ENCODE measurements around the gene TSGA10IP. TPM values are rescaled to one million over a fixed set of nuclear protein-coding genes. Genes with fewer than 3 reads are reported as not detected.

Gene TSGA10IP
- total RNA-seq, 2 experiments from 2014 or later: not detected

- ChIA-PET CTCF (interaction anchor here (1.0 to 3.7 kb wide), 2 partner anchors 14 to 19 kb away, joined by 3 to 25 read pairs; partner anchors contain the start of gene CCDC85B), POLR2A (interaction anchor here (0.9 to 6.5 kb wide), 2 partner anchors 13 to 30 kb away, joined by 3 to 64 read pairs; partner anchors contain the start of genes CCDC85B and FIBP)
- no peaks in the 10 kb centered on the region for H3K9me3 Mint-ChIP-seq (ENCODE audit: insufficient read depth)
- ATAC-seq (no peak), DNase-seq (no peak)
- no peaks in the 10 kb centered on the region for H3K36me3 Mint-ChIP-seq (ENCODE audit: low read depth)
- peaks cover 4% of the 10 kb centered on the region for H3K27me3 Mint-ChIP-seq (ENCODE audit: low read depth)
- H3K4me3 Mint-ChIP-seq: no peak overlapping the region
- H3K4me1 Mint-ChIP-seq (ENCODE audit: low read depth): peaks cover 29% of the 10 kb centered on the region
- no peak overlapping the region for H3K27ac Mint-ChIP-seq
Observed at GRCh38 chr11:65903715-65904114, 41.6 kb upstream of the TSGA10IP start.

- ChIA-PET POLR2A (interaction anchor here (1.1 kb wide), 1 partner anchor 16 kb away, joined by 3 read pairs; no protein-coding TSS in a partner anchor), CTCF (interaction anchor here (1.2 to 2.8 kb wide), 5 partner anchors 16 to 127 kb away, joined by 3 to 10 read pairs (median 6); partner anchors contain the start of genes CCDC85B and FIBP)
- Mint-ChIP-seq H3K4me3 (no peak overlapping the region), H3K27me3 (ENCODE audit: low read depth) (peaks cover 4% of the 10 kb centered on the region), H3K9me3 (ENCODE audit: insufficient read depth) (no peaks in the 10 kb centered on the region), H3K36me3 (ENCODE audit: low read depth) (no peaks in the 10 kb centered on the region), H3K4me1 (ENCODE audit: low read depth) (peaks cover 23% of the 10 kb centered on the region), H3K27ac (no peak overlapping the region)
- DNase-seq (no peak), ATAC-seq (no peak)
Observed at GRCh38 chr11:65906602-65907001, 38.7 kb upstream of the TSGA10IP start.

GRCh38 chr11:65907878-65908277 is 37.4 kb upstream of the TSGA10IP start:
- H3K27me3 Mint-ChIP-seq (ENCODE audit: low read depth): peaks cover 4% of the 10 kb centered on the region
- no peaks in the 10 kb centered on the region for H3K9me3 Mint-ChIP-seq (ENCODE audit: insufficient read depth)
- H3K4me3 Mint-ChIP-seq: no peak overlapping the region
- ChIA-PET POLR2A (no interaction called here), CTCF (interaction anchor here (1.1 to 1.8 kb wide), 3 partner anchors 17 to 137 kb away, joined by 3 to 10 read pairs (median 3); partner anchors contain the start of genes CCDC85B and MUS81)
- DNase-seq: no peak
- H3K36me3 Mint-ChIP-seq (ENCODE audit: low read depth): no peaks in the 10 kb centered on the region
- no peak overlapping the region for H3K27ac Mint-ChIP-seq
- peaks cover 12% of the 10 kb centered on the region for H3K4me1 Mint-ChIP-seq (ENCODE audit: low read depth)
- no peak for ATAC-seq

- POLR2A ChIA-PET: interaction anchor here (1.5 kb wide), 1 partner anchor 11 kb away, joined by 3 read pairs; no protein-coding TSS in a partner anchor
- CTCF ChIA-PET: interaction anchor here (1.0 to 5.4 kb wide), 5 partner anchors 11 to 76 kb away, joined by 3 to 41 read pairs (median 3); partner anchors contain the start of genes CCDC85B, FIBP and FOSL1
- peaks cover 22% of the 10 kb centered on the region for H3K4me1 Mint-ChIP-seq (ENCODE audit: low read depth)
- H3K4me3 Mint-ChIP-seq: no peak overlapping the region
- H3K27me3 Mint-ChIP-seq (ENCODE audit: low read depth): no peaks in the 10 kb centered on the region
- DNase-seq (no peak), ATAC-seq (no peak)
- H3K36me3 Mint-ChIP-seq (ENCODE audit: low read depth): peaks cover 7% of the 10 kb centered on the region
- no peak overlapping the region for H3K27ac Mint-ChIP-seq
- H3K9me3 Mint-ChIP-seq (ENCODE audit: insufficient read depth): no peaks in the 10 kb centered on the region
Observed at GRCh38 chr11:65911682-65912568, 33.4 kb upstream of the TSGA10IP start.

- Mint-ChIP-seq H3K36me3 (ENCODE audit: low read depth) (peaks cover 10% of the 10 kb centered on the region), H3K9me3 (ENCODE audit: insufficient read depth) (no peaks in the 10 kb centered on the region), H3K27me3 (ENCODE audit: low read depth) (no peaks in the 10 kb centered on the region), H3K4me3 (no peak overlapping the region), H3K27ac (no peak overlapping the region), H3K4me1 (ENCODE audit: low read depth) (peaks cover 27% of the 10 kb centered on the region)
- DNase-seq (no peak), ATAC-seq (no peak)
- POLR2A ChIA-PET: no interaction called here
- CTCF ChIA-PET: interaction anchor here (1.0 to 5.4 kb wide), 3 partner anchors 16 to 75 kb away, joined by 3 to 41 read pairs (median 3); partner anchors contain the start of genes CCDC85B and FIBP
Observed at GRCh38 chr11:65912845-65913244, 32.4 kb upstream of the TSGA10IP start.

- H3K4me1 Mint-ChIP-seq (ENCODE audit: low read depth): peaks cover 26% of the 10 kb centered on the region
- H3K9me3 Mint-ChIP-seq (ENCODE audit: insufficient read depth): no peaks in the 10 kb centered on the region
- ATAC-seq (no peak), DNase-seq (no peak)
- peaks cover 14% of the 10 kb centered on the region for H3K36me3 Mint-ChIP-seq (ENCODE audit: low read depth)
- H3K4me3 Mint-ChIP-seq: no peak overlapping the region
- H3K27me3 Mint-ChIP-seq (ENCODE audit: low read depth): no peaks in the 10 kb centered on the region
- ChIA-PET POLR2A (interaction anchor here (0.6 to 2.4 kb wide), 5 partner anchors 10 to 41 kb away, joined by 3 to 13 read pairs (median 3); partner anchors contain the start of gene CCDC85B), CTCF (interaction anchor here (0.9 to 1.5 kb wide), 2 partner anchors 14 to 15 kb away, joined by 3 read pairs; partner anchors contain the start of gene FOSL1)
- H3K27ac Mint-ChIP-seq: no peak overlapping the region
Observed at GRCh38 chr11:65915101-65915820, 30.0 kb upstream of the TSGA10IP start.

- no peak overlapping the region for H3K4me3 Mint-ChIP-seq
- POLR2A ChIA-PET: interaction anchor here (0.6 to 2.4 kb wide), 2 partner anchors 10 to 25 kb away, joined by 3 to 13 read pairs; partner anchors contain the start of gene CCDC85B
- ATAC-seq: no peak
Observed at GRCh38 chr11:65915821-65916251, 29.4 kb upstream of the TSGA10IP start.

GRCh38 chr11:65916391-65916790 is 28.9 kb upstream of the TSGA10IP start:
- H3K4me3 Mint-ChIP-seq: peak overlapping the region; percentile 86
- POLR2A ChIA-PET: interaction anchor here (2.4 kb wide), 1 partner anchor 26 kb away, joined by 13 read pairs; the partner anchor contains the start of gene CCDC85B
- peaks cover 21% of the 10 kb centered on the region for H3K36me3 Mint-ChIP-seq (ENCODE audit: low read depth)
- no peak overlapping the region for H3K27ac Mint-ChIP-seq
- DNase-seq (no peak), ATAC-seq (no peak)
- H3K9me3 Mint-ChIP-seq (ENCODE audit: insufficient read depth): no peaks in the 10 kb centered on the region
- H3K27me3 Mint-ChIP-seq (ENCODE audit: low read depth): no peaks in the 10 kb centered on the region
- peaks cover 32% of the 10 kb centered on the region for H3K4me1 Mint-ChIP-seq (ENCODE audit: low read depth)
- CTCF ChIA-PET: interaction anchor here (0.9 to 1.5 kb wide), 3 partner anchors 15 to 31 kb away, joined by 3 read pairs; partner anchors contain the start of gene FOSL1

More at GRCh38 chr11:65915821-65916251, 29.4 kb upstream of the TSGA10IP start:
- H3K36me3 Mint-ChIP-seq (ENCODE audit: low read depth): peaks cover 20% of the 10 kb centered on the region
- no peak overlapping the region for H3K27ac Mint-ChIP-seq
- H3K4me1 Mint-ChIP-seq (ENCODE audit: low read depth): peaks cover 31% of the 10 kb centered on the region
- no peaks in the 10 kb centered on the region for H3K27me3 Mint-ChIP-seq (ENCODE audit: low read depth)
- no peak for DNase-seq
- no peaks in the 10 kb centered on the region for H3K9me3 Mint-ChIP-seq (ENCODE audit: insufficient read depth)
- CTCF ChIA-PET: interaction anchor here (0.9 to 1.5 kb wide), 3 partner anchors 14 to 30 kb away, joined by 3 read pairs; partner anchors contain the start of gene FOSL1

- Mint-ChIP-seq H3K27me3 (ENCODE audit: low read depth) (no peaks in the 10 kb centered on the region), H3K27ac (no peak overlapping the region), H3K36me3 (ENCODE audit: low read depth) (peaks cover 25% of the 10 kb centered on the region), H3K9me3 (ENCODE audit: insufficient read depth) (no peaks in the 10 kb centered on the region), H3K4me3 (peak overlapping the region; percentile 86), H3K4me1 (ENCODE audit: low read depth) (peaks cover 34% of the 10 kb centered on the region)
- POLR2A ChIA-PET: interaction anchor here (0.9 to 2.3 kb wide), 5 partner anchors 8 to 57 kb away, joined by 3 to 18 read pairs (median 7); partner anchors contain the start of genes CCDC85B and MUS81
- CTCF ChIA-PET: interaction anchor here (1.3 to 2.1 kb wide), 4 partner anchors 15 to 31 kb away, joined by 3 to 22 read pairs (median 6); partner anchors contain the start of genes CCDC85B, FIBP and FOSL1
- no peak for ATAC-seq
- no peak for DNase-seq
Observed at GRCh38 chr11:65917077-65917433, 28.2 kb upstream of the TSGA10IP start.

GRCh38 chr11:65917434-65918210 is 27.7 kb upstream of the TSGA10IP start:
- H3K36me3 Mint-ChIP-seq (ENCODE audit: low read depth): peaks cover 31% of the 10 kb centered on the region
- H3K4me3 Mint-ChIP-seq: peak overlapping the region; percentile 86
- ChIA-PET POLR2A (interaction anchor here (0.6 to 2.3 kb wide), 11 partner anchors 9 to 58 kb away, joined by 3 to 18 read pairs (median 3); partner anchors contain the start of genes CCDC85B and MUS81), CTCF (interaction anchor here (0.6 to 2.1 kb wide), 8 partner anchors 9 to 127 kb away, joined by 3 to 22 read pairs (median 6); partner anchors contain the start of genes CCDC85B, FIBP and FOSL1)
- ATAC-seq: no peak
- no peaks in the 10 kb centered on the region for H3K27me3 Mint-ChIP-seq (ENCODE audit: low read depth)
- no peaks in the 10 kb centered on the region for H3K9me3 Mint-ChIP-seq (ENCODE audit: insufficient read depth)
- DNase-seq: no peak
- no peak overlapping the region for H3K27ac Mint-ChIP-seq
- peaks cover 39% of the 10 kb centered on the region for H3K4me1 Mint-ChIP-seq (ENCODE audit: low read depth)
